ENCODE results near the gene BMAL1. TPM values are rescaled to one million over a fixed set of nuclear protein-coding genes. Genes with fewer than 3 reads are reported as not detected.

The BMAL1 gene
- total and polyA plus RNA-seq, 2 of the 8 experiments (the other 6 are each of a cell fraction or from before 2014, with no cell fraction given) = 6.8 to 6.9 TPM

GRCh38 chr11:13376402-13376801 lies 98.8 kb downstream of the BMAL1 start:
- H4K8ac ChIP-seq (ENCODE audit: extremely low read depth, insufficient read depth, low read length) = no peak overlapping the region

More at GRCh38 chr11:13376402-13376801, 98.8 kb downstream of the BMAL1 start:
- no peak for TF ChIP-seq NANOG (IDR thresholded peaks at IDR 0.05; ENCODE audit: insufficient read depth, low read depth, low read length, poor library complexity, severe bottlenecking)
- no peak for TF ChIP-seq SIRT6 (IDR thresholded peaks at IDR 0.05; ENCODE audit: low read length)
- TF ChIP-seq TAF7 (optimal IDR thresholded peaks at IDR 0.05; ENCODE audit: borderline replicate concordance, low read depth, low read length) = no peak
- TF ChIP-seq CHD2 (IDR thresholded peaks at IDR 0.05; ENCODE audit: low read length) = no peak
- TF ChIP-seq HDAC2 (IDR thresholded peaks at IDR 0.05; ENCODE audit: borderline replicate concordance in 1 of 2, low read depth in 2 of 2, low read length in 2 of 2) = no peak
- no peak for TF ChIP-seq GABPA (IDR thresholded peaks at IDR 0.05; ENCODE audit: borderline replicate concordance, insufficient read depth, low read length)
- TF ChIP-seq SP2 (IDR thresholded peaks at IDR 0.05; ENCODE audit: low read length) = no peak
- TF ChIP-seq SAP30 (IDR thresholded peaks at IDR 0.05; ENCODE audit: insufficient read depth, insufficient replicate concordance, low read length) = no peak
- Histone ChIP-seq H3K4ac (replicated peaks; ENCODE audit: insufficient read length, low read depth, low read length) (no peak overlapping the region), H3K27me3 (replicated peaks in 1 of 4; ENCODE audit: control insufficient read depth in 3 of 4, extremely low read depth in 1 of 4, insufficient read depth in 3 of 4, low read length in 3 of 4) (no peaks in the 10 kb centered on the region), H3K79me2 (ENCODE audit: control insufficient read depth in 1 of 2, insufficient read depth in 2 of 2, low read length in 2 of 2) (no peaks in the 10 kb centered on the region), H4K5ac (ENCODE audit: insufficient read length, low read depth, low read length) (no peak overlapping the region), H3K36me3 (ENCODE audit: control insufficient read depth in 2 of 4, insufficient read depth in 4 of 4, low read length in 3 of 4) (no peaks in the 10 kb centered on the region; a peak in 1 of 8 replicates), H2BK120ac (replicated peaks; ENCODE audit: low read depth, low read length) (no peak overlapping the region), H3K18ac (ENCODE audit: extremely low read depth, low read length) (no peak overlapping the region), H2BK15ac (ENCODE audit: low read length) (no peak overlapping the region), H3K9ac (replicated peaks in 1 of 4; ENCODE audit: extremely low read depth in 1 of 4, low read depth in 3 of 4, low read length in 3 of 4) (no peak overlapping the region), H3K23me2 (ENCODE audit: low read depth, low read length) (no peaks in the 10 kb centered on the region), H3K4me2 (ENCODE audit: insufficient read depth in 1 of 2, low read depth in 2 of 2, low read length in 2 of 2) (no peak overlapping the region), H2BK20ac (ENCODE audit: low read length) (no peak overlapping the region), H3K9me3 (ENCODE audit: insufficient read depth in 2 of 2, low read depth in 1 of 2, low read length in 1 of 2) (no peaks in the 10 kb centered on the region), H2AK5ac (ENCODE audit: low read depth, low read length) (no peak overlapping the region), H2BK5ac (ENCODE audit: low read depth, low read length) (no peak overlapping the region), H2BK12ac (ENCODE audit: low read depth, low read length) (no peak overlapping the region), H3K27ac (ENCODE audit: low read depth, low read length) (no peak overlapping the region), H3K56ac (replicated peaks; ENCODE audit: insufficient read length, low read depth, low read length) (no peak overlapping the region), H4K91ac (replicated peaks; ENCODE audit: insufficient read length, low read length) (no peak overlapping the region), H3K79me1 (ENCODE audit: low read depth, low read length) (no peaks in the 10 kb centered on the region), H2AFZ (ENCODE audit: low read length) (no peak overlapping the region), H3K14ac (ENCODE audit: insufficient read length) (no peak overlapping the region), H3K4me1 (replicated peaks in 1 of 4; ENCODE audit: control insufficient read depth in 3 of 4, insufficient read depth in 4 of 4, low read length in 3 of 4) (no peaks in the 10 kb centered on the region; a peak in 1 of 7 replicates), H3K23ac (ENCODE audit: insufficient read length) (no peak overlapping the region), H4K20me1 (replicated peaks in 1 of 2; ENCODE audit: control insufficient read depth in 1 of 2, insufficient read depth in 2 of 2, low read length in 2 of 2) (no peaks in the 10 kb centered on the region), H3K4me3 (ENCODE audit: extremely low read depth in 1 of 4, insufficient read depth in 2 of 4, low read depth in 3 of 4, low read length in 4 of 4) (no peak overlapping the region)
- CTCF ChIA-PET (ENCODE audit: partially characterized antibody) = interaction anchor here (1.0 to 2.2 kb wide), 3 partner anchors 8 to 22 kb away, joined by 5 to 13 read pairs (median 5); no protein-coding TSS in a partner anchor
- FAIRE-seq = no peak
- DNase-seq (ENCODE audit: low read depth in 1 of 2, low spot score in 2 of 2) = no peak
- POLR2A ChIA-PET (ENCODE audit: partially characterized antibody) = interaction anchor here (1.3 kb wide), 1 partner anchor 24 kb away, joined by 3 read pairs; no protein-coding TSS in a partner anchor
- 98% methylated on average over 5 of the region's 5 CpGs; no CpG with 5 or more reads in 1 of the 2 experiments for WGBS, 2 experiments (ENCODE audit: extremely low coverage in 1 of 2, insufficient coverage in 1 of 2, insufficient read length in 1 of 2, insufficient replicate concordance in 2 of 2, low coverage in 1 of 2, low lambda C conversion rate in 2 of 2, missing lambda C conversion rate in 1 of 2)

All from H1 (cell line).